Activated T-cell treated with anti-CD3 and anti-CD28 coated beads, Interleukin-2, amount 50 U/mL, for 1 hour (primary cell): Measurements from ENCODE around the gene KLK15.

Source experiments
- DNase-seq: peaks from one replicate; pipeline ENCODE4 v3.0.0-alpha.2; 2020

Gene KLK15

DNA sequence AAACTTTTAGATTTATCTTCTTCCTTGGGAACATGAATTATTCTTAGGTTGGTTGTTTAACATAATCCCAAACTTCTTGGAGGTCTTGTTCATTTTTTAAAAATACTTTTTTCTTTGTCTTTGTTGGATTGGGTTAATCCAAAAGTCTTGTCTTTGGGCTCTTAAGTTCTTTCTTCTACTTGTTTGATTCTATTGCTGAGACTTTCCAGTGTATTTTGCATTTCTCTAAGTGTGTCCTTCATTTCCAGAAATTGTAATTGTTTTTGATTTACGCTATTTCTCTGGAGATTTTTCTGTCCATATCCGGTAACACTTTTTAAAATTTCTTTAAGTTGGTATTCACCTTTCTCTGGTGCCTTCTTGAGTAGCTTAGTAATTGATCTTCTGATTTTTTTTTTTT is 9.8 kb upstream of the KLK15 start:
- DNase-seq, result no peak

DNA sequence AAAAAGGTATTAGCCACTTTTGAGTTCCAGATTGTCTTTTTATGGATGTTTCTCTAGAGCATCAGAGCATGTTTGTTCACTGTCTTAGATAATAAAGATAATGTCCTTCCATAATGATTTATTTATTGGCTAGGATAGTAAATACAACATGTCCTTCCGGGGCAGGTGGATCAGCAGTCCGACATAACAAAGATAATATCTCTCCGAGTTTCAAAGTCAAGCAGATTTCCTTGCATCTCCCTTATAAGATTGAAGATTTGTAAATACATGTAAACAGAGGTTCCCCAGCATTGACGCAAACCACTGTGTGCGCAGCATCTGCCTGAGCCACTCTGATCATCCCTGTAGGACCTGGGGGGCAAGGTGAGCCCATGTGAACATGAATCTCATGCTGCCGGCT is 8.8 kb upstream of the KLK15 start:
- DNase-seq, result no peak

DNA sequence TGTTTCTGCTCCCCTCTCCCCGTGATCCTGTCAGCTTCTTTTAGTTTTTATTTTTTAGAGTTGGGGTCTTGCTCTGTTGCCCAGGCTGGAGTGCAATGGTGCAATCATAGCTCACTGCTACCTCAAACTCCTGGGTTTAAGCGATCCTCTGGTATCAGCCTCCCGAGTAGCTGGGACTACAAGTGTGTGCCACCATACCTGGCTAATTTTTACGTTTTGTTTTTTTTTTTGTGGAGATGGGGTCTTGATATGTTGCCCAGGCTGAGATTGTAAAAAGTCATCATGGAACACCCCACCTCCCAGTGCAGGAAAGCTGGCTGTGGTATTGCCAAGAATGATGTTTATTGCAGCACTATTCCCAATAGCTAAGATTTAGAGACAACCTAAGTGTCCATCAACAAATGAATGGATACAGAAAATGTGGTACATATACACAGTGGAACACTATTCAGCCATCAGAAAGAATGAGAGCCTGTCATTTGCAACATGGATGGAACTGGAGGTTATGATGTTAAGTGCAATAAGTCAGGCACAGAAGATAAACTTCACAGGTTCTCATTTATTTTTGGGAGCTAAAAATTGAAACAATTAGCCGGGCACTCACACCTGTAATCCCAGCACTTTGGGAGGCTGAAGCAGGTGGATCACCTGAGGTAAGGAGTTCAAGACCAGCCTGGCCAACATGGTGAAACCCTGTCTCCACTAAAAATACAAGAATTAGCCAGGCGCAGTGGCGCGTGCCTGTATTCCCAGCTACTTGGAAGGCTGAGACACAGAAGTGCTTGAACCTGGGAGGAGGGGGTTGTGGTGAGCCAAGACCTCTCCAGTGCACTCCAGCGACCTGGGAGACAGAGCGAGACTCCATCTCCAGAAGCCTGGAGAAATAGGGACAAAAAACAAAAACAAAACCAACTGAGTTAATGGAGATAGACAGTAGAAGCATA is 6.6 kb upstream of the KLK15 start:
- no peak for DNase-seq

DNA sequence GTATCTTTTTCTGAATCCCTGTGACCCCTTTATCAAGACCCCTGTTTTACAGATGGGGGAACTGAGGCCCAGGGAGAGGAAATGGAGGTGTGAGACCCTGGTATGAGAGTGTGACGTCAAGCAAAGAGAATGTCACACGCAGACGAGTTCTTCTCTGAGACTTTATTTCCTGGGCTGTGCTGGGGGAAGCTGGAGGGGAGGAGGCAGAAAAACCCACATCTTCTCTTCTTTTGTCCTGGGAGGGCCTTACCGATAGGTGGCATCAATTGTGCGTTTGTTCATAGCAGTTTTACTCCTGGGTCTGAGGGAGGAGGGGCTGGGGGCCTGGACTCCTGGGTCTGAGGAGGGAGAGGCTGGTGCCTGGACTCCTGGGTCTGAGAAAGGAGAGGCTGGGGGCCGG is 4.9 kb upstream of the KLK15 start:
- no peak for DNase-seq

DNA sequence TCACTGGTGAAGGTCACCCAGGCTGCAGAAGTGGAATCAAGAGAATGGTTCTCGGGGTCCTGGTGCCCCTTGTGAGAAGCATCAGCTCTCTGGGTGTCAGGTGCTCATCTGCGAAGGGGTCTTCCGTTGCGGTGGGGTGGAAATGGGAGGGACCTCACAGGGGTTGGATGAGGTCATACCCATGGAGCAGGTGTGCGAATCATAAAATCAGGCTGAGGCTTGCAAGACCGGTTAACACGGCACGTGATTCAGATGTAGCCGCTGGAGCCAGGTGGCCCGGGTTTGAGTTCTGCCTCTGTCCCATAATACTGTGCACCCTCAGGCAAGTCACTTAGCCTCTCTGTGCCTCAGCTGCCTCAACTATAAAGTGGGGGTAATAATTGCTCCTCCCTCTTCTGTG is 3.9 kb upstream of the KLK15 start:
- no peak for DNase-seq

DNA sequence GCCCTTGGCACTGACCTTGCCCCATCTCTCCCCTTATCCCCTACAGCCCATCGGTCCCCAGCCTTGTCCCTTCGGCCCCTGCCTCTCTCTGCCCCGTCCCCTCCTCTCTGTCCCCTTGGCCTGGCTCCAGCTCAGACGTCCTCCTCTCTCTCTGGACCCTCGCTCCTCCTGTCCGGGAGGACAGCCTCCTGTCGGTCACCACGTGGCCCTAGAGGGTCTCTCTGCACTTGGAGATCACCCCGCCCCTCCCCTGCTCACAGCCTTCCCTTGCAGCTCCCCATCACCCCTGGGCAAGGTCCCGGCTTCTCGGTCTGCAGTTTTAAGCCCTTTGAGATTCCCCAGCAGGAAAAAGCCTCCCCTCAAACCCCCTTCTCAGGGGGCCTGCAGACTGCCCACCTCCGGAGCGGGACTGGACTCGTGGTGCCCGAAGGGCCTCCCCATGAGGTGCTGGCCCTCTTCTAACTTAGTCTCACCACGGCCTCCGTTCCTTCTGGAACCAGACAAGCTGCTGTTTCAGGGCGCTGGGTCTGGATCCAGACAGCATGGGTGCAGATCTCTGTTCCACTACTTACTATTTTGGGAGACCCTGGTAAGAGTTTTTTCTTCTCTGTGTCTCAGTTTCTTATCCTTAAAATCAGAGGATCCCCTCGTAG is 3.3 kb upstream of the KLK15 start:
- no peak for DNase-seq

DNA sequence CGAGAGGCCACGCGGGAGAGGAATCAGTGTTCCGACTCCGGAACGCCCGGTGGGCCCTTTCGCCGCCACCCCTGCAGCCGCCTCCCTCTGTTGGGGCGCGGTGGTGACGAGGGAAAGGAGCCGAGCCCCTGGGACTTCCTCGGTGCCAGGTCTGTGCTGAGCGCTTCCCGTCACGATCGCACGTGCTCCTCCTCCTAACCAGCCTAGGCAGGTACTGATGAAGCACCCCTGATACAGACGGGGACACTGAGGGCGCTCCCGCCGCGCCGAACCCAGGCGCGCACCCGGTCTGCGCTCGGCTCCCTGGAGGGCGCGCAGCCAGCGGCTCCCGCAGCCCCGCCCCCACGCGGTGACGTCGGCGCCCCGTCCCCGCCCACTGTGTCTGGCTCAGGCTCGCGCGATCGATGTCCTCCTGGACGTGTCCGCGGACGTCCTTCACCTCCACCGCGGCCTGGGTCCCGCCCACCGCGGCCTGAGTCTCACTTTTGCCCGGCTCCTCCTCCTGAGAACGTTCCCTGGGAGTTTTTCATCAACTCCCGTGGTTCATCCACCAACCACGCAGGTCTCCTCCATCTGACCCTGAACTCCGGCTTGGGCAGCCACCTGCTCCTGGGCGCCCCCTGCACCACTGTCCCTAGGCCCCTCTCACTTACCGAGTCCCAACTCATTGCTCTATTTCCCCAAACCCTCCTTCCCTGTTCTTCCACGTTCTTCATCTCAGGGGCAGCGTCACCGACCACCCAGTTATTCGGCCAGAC is 2.6 kb upstream of the KLK15 start:
- peak; percentile 71 for DNase-seq

DNA sequence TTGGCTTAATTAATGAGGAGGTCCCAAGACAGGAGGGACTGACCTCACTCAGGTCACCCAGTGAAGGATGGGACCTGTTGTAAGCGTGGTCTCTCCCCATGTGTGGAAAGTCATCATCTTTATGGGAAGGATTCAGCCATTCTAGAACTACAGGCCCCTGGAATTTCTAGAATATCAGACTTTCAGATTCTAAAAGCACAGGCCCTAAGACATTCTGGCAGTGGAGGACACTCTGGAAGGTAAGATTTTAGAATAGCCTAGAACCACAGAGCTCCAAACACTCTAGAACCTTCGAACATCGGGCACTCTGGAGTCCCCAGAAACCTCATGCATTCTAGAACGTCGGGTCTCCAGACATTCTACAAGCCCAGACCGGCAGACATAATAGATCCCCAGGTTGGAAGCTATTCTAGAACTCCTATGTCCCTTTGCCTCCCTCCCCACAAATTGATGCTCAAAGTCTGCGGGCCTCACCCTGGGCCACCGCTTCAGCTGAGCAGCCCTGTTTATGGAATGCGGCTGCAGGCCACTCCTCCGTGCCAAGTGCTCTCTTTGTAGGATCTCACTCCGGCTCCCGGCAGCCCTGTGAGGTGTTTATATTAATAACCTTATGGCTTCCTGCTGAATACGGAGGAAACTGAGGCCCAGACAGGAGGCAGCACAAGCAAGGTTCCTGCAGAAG is 1.9 kb upstream of the KLK15 start:
- no peak for DNase-seq

DNA sequence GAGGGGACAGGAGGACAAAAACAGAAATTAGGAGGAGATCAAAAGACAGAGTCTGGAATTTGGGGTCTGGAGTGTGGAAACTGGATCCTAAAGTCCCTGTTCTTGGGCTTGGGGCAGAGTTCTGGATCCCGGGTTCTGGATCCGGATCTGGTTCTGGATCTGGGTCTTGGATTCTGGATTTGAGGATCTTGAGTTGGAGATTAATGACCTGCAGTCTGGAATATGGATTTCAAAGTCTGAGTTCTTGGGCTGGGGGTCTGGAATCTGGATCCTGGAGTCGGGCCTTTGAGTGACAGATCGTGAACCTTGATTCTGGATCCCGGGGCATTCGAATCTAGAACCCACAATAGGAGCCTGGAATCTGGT is 411 bp upstream of the KLK15 start:
- no peak for DNase-seq

DNA sequence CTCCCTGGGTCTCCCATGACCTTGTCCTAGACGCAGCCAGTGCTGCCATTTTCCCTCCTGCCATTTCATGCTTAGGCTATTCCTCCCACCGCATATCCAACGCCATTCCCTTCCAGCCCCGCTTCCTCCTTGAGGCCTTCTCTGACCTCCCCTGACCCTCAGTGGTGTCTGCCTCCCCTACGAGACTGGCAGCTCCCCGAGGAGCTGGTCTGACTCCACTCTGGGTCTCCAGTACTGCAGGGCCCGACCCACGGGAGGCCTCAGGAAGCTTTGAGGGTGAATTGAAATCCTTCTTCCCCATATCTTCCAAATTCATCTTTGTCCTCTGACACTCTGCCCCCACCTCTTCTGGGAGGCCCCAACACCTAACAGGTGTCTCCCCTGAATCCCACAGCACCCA is 708 bp downstream of the KLK15 start:
- no peak for DNase-seq

DNA sequence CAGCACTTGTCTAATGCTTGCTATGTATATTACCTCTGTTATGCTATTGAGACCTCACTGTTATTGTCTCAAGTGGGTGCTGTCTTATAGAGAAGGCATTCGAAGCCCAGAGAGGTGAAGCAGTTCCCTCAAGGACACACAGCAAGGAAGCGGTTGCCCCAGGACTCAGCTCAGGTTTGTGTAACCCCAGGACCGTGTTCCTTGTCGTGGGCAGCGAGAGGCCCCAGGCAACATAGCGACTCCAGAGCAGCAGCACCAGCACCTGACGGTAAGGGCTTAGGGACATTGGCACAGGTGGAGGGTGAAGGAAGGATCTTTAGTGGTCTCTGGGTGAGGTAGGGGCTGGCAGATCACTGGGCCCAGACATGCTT is 2.4 kb downstream of the KLK15 start:
- DNase-seq, result no peak

DNA sequence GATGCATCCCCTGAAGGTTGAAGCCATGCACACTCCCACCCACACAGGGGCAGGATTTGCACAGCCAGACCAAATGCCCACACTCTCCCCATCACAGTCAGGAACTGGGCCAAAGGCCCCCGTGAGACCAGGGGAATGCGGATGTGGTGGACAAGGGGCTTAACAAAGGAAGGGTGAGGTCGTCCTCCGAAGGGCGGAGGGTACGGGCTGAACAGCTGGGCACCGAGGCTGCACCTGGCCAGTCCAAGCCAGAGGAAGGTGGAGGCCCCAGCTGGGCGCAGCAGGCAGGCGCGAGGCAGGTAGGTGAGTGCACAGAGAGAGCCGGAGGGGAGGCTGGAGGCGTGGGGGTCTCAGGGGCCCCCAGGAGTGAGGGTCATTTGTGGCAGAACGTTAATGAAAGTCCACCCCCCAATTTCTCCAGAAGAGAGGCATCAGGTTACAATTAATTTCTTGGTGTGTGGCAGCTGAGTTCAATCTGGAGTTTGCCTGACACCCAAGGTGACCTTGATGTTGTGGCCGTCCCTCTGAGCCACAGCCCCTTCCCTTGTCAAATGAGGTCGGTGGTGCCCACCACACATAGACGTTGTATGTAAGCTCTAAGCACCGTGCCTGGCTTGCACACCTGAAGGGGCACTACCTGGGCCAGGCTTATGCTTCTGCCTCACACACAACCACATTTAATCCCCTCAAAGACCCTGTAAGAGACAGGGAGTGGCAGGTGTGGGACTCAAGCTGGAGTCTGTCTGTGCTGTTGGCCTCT is 2.9 kb downstream of the KLK15 start:
- no peak for DNase-seq

DNA sequence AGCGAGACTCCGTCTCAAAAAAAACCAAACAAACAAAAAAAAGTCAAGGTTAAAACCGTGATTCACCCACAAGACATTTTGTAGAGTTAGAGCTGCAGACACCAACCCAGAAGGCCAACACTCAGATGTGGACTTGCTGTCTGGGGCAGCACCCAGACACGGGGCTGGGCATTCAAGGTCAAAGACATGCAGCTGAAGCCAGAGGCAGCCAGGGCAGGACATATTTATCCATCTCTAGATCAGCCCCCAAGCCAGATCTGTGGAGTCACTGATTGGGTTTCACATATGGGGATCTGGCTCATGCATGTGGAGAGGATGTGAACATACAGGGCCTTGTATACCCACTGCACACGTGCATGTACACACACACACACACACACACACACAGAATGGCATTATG is 3.6 kb downstream of the KLK15 start:
- DNase-seq, result no peak

DNA sequence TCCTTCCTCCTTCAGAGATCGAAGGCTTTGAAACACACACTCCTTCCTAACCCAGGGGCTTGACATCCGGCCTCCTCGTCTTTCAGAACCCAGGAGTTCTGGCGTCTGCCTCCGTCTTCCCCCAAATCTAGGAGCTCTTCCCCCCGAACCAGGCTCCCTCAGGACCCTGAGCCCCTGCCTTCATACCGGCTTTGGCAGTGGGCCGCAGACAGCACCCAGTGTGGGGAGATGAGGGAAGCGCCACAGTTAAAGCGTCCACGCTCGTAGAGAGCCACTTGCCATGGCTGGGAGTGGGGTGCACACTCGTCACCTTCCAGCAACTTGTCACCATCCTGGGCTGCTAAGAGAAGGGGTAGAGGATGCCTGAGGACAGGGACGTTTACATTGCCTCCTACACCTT is 5.9 kb downstream of the KLK15 start:
- no peak for DNase-seq

DNA sequence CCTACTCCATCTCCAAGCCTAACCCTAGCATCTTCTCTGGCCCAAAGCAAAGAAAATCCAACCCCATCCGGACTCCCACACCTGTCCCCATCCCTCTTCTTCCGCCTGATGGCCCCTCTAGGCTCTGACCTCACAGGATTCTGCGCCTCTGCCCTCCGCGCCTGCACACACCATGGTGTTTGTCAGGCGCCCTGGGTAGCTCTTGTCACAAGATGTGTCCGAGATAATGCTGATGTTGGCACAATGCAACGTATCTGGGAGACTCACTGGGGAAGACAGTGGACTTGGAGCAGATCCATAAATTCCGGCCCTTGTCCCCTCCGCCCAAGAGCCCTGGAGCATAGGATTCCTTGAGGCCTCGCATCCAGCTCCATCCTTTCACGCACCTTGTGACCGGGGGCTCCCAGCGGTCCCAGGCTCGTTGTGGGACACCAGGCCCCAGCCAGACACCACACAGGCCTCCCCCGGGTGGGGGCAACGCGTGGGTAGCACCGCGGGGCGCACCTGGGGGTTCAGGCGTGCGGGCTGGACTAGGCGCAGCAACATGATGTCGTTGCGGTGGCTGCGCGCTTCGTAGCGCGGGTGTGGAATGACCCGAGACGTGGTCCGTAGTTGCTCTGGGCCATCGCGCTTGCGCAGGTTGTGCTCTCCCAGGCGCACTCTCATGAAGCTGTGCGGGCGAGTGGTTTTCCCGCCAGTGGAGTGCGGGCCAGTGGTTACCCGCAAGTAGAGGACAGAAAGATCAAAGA is 6.7 kb downstream of the KLK15 start:
- no peak for DNase-seq

DNA sequence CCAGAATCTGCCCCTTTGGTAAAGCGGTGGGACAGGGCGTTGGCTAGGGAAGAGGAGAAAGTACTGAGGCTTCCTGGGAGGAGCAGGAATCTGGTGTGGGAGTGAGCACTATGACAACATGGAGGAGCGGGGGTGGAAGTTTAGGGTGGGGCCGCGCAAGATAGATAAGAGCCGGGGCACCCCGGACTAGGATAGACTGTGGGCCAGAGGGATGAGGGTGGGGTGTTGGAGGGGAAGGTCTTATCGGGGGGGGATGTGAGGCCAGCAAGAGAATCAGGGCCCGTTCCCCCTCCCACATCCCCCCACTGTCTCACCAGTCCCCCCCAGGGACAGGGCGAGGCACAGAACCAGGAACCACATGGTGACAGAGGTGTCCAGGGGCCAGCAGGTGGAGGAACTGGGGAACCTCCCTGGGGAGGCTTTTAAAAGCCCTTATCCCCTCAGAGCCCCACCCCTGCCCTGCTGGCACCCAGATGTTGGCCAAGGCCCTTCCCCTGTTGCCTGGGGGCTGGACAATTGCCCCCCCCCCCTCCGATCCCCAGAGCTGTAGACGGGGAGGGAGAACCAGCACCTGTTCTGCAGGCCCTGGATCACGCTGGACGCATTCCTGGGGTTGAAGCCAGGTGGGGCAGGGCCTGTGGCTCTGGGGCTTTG is 9.9 kb downstream of the KLK15 start, which contains the start of gene KLK1:
Gene KLK1 (minus strand): TSS at position 399 of the 654 bp plus-strand sequence. CDS start 39 bp downstream, at position 360.
- no peak for DNase-seq

DNA sequence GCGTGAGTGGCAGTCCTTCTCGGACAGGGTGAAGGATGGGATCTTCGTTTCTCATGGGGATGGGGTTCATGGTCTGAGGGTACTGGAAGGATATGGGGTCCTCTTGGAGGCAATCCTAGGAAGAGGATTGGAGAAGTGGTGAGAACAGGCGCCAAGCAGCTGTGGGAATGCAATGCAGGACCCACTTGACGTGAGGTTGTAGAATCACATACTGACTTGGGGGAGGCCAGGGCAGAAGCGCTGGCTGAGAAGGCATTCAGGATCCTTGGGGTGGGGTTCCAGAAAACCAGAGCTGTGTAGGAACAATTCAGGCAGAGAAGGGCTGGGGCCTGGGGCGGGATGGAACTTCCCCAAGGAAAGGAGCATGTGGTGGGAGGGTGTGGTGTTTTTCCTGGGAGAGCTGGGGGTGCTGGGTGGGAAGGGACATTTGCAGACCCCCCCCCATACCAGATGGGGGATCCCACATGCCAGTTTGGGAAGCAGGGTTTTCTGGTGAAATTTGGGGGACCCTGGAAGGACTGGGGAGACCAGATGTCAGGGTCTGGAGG is 10.6 kb downstream of the KLK15 start:
- no peak for DNase-seq

DNA sequence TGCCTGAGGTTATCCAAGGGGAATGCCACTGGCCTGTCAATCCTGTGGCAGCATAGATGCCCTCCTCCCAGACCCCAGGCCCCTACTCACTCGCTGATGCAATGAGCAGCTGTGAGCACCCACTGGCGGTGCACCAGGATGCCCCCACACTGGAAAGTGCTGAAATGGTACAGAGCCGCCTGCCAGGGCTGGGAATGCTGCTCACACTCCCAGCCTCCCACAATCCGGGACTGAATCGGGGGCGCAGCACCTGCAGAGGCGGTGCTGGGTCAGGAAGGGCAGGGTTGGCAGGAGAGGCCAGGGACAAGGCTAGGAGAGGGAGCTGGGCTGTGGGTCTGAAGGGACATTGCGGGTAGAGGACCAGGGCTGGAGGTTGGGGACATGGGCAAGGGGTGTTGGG is 11.8 kb downstream of the KLK15 start:
- no peak for DNase-seq

DNA sequence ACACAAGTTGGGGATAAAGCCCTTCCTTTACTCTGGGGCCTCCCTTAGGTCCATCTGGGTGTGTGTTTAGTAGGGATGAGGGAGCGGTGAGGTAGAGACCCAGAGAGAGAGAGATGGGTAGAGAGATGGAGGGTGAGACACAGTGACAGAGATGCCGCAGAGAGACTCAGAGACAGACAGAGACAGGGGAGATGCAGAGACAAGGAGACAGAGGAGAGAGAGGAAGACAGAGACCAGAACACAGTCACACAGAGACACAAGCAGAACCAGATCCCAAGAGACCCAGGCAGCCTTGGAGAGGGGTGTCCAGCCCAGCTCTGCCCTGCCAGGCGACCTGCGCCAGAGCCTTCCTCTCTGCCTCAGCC is 12.1 kb downstream of the KLK15 start:
- no peak for DNase-seq

DNA sequence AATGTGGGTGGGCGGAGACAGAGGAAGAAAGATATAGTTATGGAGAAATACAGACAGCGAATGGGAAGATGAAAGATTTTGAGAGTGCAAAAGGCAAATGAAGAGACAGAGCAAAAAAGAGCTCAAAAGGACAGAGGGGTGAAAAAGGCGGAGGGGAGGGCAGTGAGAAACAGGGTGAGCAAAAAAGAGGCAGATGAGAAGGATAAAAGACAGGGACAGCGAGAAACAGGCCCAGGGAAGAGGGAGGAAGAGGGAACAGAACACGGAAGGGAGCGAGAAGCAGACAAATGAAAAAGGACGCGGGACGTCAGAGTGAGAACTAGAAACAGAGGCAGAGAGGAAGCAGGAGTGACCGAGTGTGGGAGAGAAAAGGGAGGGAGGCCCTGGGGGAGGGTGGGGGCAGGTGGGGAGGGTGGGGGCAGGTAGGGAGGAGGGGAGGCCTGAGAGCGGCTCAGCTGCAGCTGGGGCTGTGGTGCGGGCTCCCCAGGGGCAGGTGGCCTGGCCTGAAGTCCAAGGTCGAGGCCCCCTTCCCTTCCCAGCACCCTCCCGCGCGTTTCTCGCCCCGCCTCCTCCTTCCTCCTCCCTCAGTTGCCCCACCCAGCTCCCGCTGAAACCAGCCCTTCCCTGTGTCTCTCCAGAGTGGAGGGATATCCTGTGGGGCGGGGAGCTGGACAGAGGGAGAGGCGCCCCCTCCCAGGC is 12.7 kb downstream of the KLK15 start:
- DNase-seq, result no peak
